Neural cell (in vitro differentiated cells): Measurements from ENCODE around the gene PNMA6F. TPM values are rescaled to one million over a fixed set of nuclear protein-coding genes. Genes with fewer than 3 reads are reported as not detected.
"Not testable (repeated sequence)": the region's sequence is repeated elsewhere in the genome, so short reads cannot be mapped to it uniquely, and the experiment has no call there.

Source experiments
- H2AFZ ChIP-seq: fragments of 200-600, 300-800 bp; sonication (generic), shearing (Covaris generic); 2 replicates; pipeline ENCODE4 v1.6.0; 2014; ENCODE audit warnings: low read depth, mild to moderate bottlenecking, antibody characterized with exemption, low read length, moderate library complexity
- H3F3A ChIP-seq: fragments of 200-600 bp; shearing (Covaris generic); 2 replicates; pipeline ENCODE4 v1.6.1; 2016; ENCODE audit warnings: mild to moderate bottlenecking, moderate library complexity, mixed read lengths, antibody characterized with exemption, low read length; ENCODE audit not compliant: insufficient read depth, poor library complexity, severe bottlenecking
- H3K27ac ChIP-seq: fragments of 200-600, 300-800 bp; sonication (generic), shearing (Covaris generic); 2 replicates; pipeline ENCODE4 v1.5.1; 2014; ENCODE audit warnings: mild to moderate bottlenecking, low read length, moderate library complexity
- H3K27me3 ChIP-seq: fragments of 300-800, 200-600 bp; sonication (generic), shearing (Covaris generic); 2 replicates; pipeline ENCODE4 v1.6.0; 2014; ENCODE audit warnings: mild to moderate bottlenecking, low read depth, low read length, moderate library complexity; ENCODE audit not compliant: insufficient read depth
- H3K36me3 ChIP-seq: fragments of 300-800, 200-600 bp; sonication (generic), shearing (Covaris generic); 2 replicates; pipeline ENCODE4 v1.5.1; 2014; ENCODE audit warnings: mild to moderate bottlenecking, antibody characterized with exemption, low read length, moderate library complexity; ENCODE audit not compliant: insufficient read depth
- H3K4me2 ChIP-seq: fragments of 300-800, 200-600 bp; sonication (generic), shearing (Covaris generic); 2 replicates; pipeline ENCODE4 v1.6.0; 2014; ENCODE audit warnings: mild to moderate bottlenecking, low read length
- H3K4me3 ChIP-seq: fragments of 300-800, 200-600 bp; sonication (generic), shearing (Covaris generic); 2 replicates; pipeline ENCODE4 v1.5.1; 2014; ENCODE audit warnings: mild to moderate bottlenecking, low read length, moderate library complexity
- H3K79me2 ChIP-seq: fragments of 200-600 bp; shearing (Covaris generic); replicated peaks from 2 replicates; pipeline ENCODE4 v1.6.0; 2014; ENCODE audit warnings: mild to moderate bottlenecking, low read length, moderate library complexity; ENCODE audit not compliant: insufficient read depth
- H3K9ac ChIP-seq: fragments of 300-800, 200-600 bp; sonication (generic), shearing (Covaris generic); 2 replicates; pipeline ENCODE4 v1.6.1; 2016; ENCODE audit warnings: mild to moderate bottlenecking, low read length, mixed read lengths
- H3K9me2 ChIP-seq: fragments of 200-600 bp; shearing (Covaris generic); 2 replicates; pipeline ENCODE4 v1.6.1; 2016; ENCODE audit warnings: mild to moderate bottlenecking, low read length, mixed read lengths; ENCODE audit not compliant: insufficient read depth
- H3K9me3 ChIP-seq: fragments of 200-600, 300-800 bp; sonication (generic), shearing (Covaris generic); 2 replicates; pipeline ENCODE4 v1.6.1; 2016; ENCODE audit warnings: mild to moderate bottlenecking, mixed run types, low read length, moderate library complexity, mixed read lengths
- H4K20me1 ChIP-seq: fragments of 200-600 bp; shearing (Covaris generic); 2 replicates; pipeline ENCODE4 v1.6.1; 2016; ENCODE audit warnings: mild to moderate bottlenecking, mixed run types; ENCODE audit not compliant: insufficient read depth
- polyA plus RNA-seq: library from polyadenylated mRNA; depleted of rRNA; stranded (reverse); fragments of >200 nt; gene quantifications from 2 replicates; pipeline ENCODE4 v1.2.3, GENCODE V29; 2014
- small RNA-seq, 3 experiments: library from RNA; depleted of rRNA; stranded (forward); fragments of <200 nt; gene quantifications; one replicate each; pipeline ENCODE3, GENCODE V24; 2012

PNMA6F gene
- polyA plus RNA-seq, 1 donor from 2014 or later: 0.77 TPM

DNA sequence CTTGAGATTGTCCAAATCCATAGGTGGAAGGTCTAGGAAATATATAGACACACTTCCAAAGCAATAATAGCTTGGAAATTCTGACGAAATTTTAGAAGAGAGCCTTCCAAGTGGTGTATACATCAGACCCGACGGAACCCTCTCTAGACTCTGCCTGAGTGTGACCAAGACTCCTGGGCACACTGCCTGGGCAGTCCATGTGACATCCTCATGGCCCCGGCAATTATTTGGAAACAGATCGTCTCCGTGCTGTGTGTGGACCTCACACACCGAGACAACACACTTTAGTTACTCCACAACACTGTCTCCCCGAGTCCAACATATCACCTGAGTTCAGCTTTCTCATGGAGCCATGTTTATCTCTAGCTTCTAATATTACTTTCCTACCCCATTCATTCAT lies 42.3 kb downstream of the PNMA6F start:
- not testable (repeated sequence) for H3K4me2 ChIP-seq, H3K9ac ChIP-seq, H3K36me3 ChIP-seq, H3K27me3 ChIP-seq, H3F3A ChIP-seq, H3K4me3 ChIP-seq, H3K9me3 ChIP-seq, H3K79me2 ChIP-seq, H3K9me2 ChIP-seq, H2AFZ ChIP-seq, H3K27ac ChIP-seq, H4K20me1 ChIP-seq

DNA sequence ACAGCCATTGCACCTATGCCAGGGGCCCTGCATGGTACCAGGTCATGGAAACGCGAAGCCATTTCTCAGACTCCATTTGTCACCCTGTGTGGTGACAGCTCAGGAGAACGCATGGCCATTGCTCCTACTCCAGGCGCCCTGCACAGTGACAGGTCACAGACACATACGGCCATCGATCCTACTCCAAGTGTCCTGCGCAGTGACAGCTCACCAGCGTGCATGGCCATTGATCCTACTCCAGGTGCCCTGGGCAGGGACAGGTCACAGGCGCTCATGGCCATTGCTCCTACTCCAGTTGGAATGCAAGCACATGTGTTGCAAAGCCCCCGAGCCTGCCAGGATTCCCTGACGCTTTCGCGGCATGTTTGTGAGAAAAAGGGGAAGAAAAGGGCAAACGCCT lies 45.5 kb downstream of the PNMA6F start:
- H3K9me2 ChIP-seq, H3K36me3 ChIP-seq, H2AFZ ChIP-seq, H3K9me3 ChIP-seq, H3K79me2 ChIP-seq, H4K20me1 ChIP-seq, H3K4me3 ChIP-seq, H3K27ac ChIP-seq, H3K4me2 ChIP-seq, H3K27me3 ChIP-seq, H3K9ac ChIP-seq, H3F3A ChIP-seq: not testable (repeated sequence)

DNA sequence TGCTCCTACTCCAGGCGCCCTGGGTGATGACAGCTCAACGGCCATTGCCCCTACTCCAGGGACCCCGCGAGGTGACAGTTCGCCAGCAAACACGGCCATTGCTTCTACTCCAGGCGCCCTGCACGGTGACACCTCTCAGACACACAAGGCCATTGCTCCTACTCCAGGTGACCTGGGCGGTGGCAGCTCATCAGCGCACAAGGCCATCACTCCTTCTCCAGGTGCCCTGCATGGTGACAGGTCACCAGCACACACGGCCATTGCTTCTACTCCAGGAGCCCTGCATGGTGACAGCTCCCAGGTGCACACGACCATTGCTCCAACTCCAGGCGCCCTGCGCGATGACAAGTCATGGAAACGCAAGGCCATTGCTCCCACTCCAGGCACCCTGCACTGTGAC lies 46.1 kb downstream of the PNMA6F start:
- H4K20me1 ChIP-seq, H3K9me3 ChIP-seq, H3F3A ChIP-seq, H3K36me3 ChIP-seq, H2AFZ ChIP-seq, H3K9me2 ChIP-seq, H3K9ac ChIP-seq, H3K79me2 ChIP-seq, H3K27ac ChIP-seq, H3K4me3 ChIP-seq, H3K27me3 ChIP-seq, H3K4me2 ChIP-seq: not testable (repeated sequence)

DNA sequence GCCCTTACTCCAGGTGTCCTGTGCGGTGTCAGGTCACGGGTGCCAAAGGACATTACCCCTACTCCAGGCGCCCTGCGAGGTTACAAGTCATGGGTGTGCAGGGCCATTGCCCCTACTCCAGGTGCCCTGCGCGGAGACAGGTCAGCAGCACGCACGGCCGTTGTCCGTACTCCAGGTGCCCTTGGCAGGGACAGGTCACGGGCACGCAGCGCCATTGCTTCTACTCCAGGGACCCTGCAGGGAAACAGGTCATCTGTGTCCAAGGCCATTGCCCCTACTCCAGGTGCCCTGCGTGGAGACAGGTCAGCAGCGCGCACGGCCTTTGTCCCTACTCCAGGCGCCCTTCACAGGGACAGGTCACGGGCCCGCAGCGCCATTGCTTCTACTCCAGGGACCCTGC lies 49.0 kb downstream of the PNMA6F start:
- not testable (repeated sequence) for H3K4me2 ChIP-seq, H3K27ac ChIP-seq, H2AFZ ChIP-seq, H3K27me3 ChIP-seq, H3K9me2 ChIP-seq, H3K36me3 ChIP-seq, H3K4me3 ChIP-seq, H3K9me3 ChIP-seq, H3K9ac ChIP-seq, H3K79me2 ChIP-seq, H4K20me1 ChIP-seq, H3F3A ChIP-seq

DNA sequence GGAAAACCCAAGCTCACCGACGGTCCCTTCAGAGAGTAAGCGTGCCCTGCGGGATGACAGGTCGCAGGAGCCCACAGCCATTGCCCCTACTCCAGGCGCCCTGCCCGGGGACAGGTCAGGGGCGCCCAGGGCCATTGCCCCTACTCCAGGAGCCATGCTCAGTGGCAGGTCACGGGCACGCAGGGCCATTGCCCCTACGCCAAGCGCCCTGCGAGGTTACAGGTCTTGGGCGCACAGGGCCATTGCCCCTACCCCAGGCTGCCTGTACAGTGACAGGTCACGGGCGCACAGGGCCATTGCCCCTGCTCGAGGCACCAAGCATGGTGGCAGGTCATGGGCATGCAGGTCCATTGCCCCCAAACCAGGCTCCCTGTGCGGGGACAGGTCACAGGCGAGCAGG lies 49.5 kb downstream of the PNMA6F start:
- not testable (repeated sequence) for H3K4me3 ChIP-seq, H3K79me2 ChIP-seq, H2AFZ ChIP-seq, H3K4me2 ChIP-seq, H3K27me3 ChIP-seq, H3F3A ChIP-seq, H3K36me3 ChIP-seq, H3K9ac ChIP-seq, H3K9me2 ChIP-seq, H4K20me1 ChIP-seq, H3K27ac ChIP-seq, H3K9me3 ChIP-seq

Small RNAs within 50 kb of the gene (small RNA-seq; reads per million reads assigned to genes)
- gene AC152007.1: 0 reads per million in 3 experiments

Other genes starting within 250 kb of the PNMA6F start
- gene PNMA6A, start 249.3 kb downstream of the PNMA6F start, polyA plus RNA-seq: 11.3 and 13.6 TPM in 2 replicates
- not detected in 2 replicates for gene MAGEA1, start 142.5 kb downstream of the PNMA6F start, polyA plus RNA-seq
- gene ZNF275, start 12.4 kb upstream of the PNMA6F start, polyA plus RNA-seq: 5.8 and 6.0 TPM in 2 replicates
- not detected in 2 replicates for gene PNMA6E, start 79.6 kb upstream of the PNMA6F start, polyA plus RNA-seq
- 0.06 TPM in 1 of 2 replicates, not detected in the other for gene ZFP92, start 89.7 kb upstream of the PNMA6F start, polyA plus RNA-seq
- gene TREX2, start 124.3 kb upstream of the PNMA6F start, polyA plus RNA-seq: not detected in 2 replicates
- gene HAUS7, start 148.8 kb upstream of the PNMA6F start, polyA plus RNA-seq: 27.7 and 32.5 TPM in 2 replicates
- not detected in 2 replicates for gene BGN, start 173.2 kb upstream of the PNMA6F start, polyA plus RNA-seq
- gene ATP2B3, start 195.9 kb upstream of the PNMA6F start, polyA plus RNA-seq: 4.4 and 5.3 TPM in 2 replicates